IMR-90 (cell line): ENCODE data around the gene GRK5. TPM values are rescaled to one million over a fixed set of nuclear protein-coding genes. Genes with fewer than 3 reads are reported as not detected.

Experiments used
- ATAC-seq: fragments of 200-7000 bp; cut with Tn5 transposase; 2 replicates; pipeline ENCODE4 v1.9.1; 2020; ENCODE audit warnings: low read depth, mild to moderate bottlenecking, moderate library complexity
- BruUV-seq: library from RNA; stranded (reverse); fragments of 400-500 nt; replicated peaks from 2 replicates; lab custom pipeline; 2021; lab: Mats Ljungman, UMichigan
- CTCF ChIA-PET: fragments of 300-600 bp; formaldehyde crosslinking; extraction: SDS; loops from one replicate; lab custom pipeline; 2021; ENCODE audit warnings: antibody characterized with exemption; lab: Yijun Ruan, JAX
- POLR2A ChIA-PET: fragments of 300-600 bp; sonication (Branson Sonifier 250); formaldehyde crosslinking; loops from one replicate; lab custom pipeline; 2022; ENCODE audit warnings: antibody characterized with exemption; ENCODE audit not compliant: unreplicated experiment; lab: Charles Lee
- DNase-seq: peaks from one replicate; pipeline ENCODE4 v3.0.0; 2013
- H2AFZ ChIP-seq: replicated peaks from 2 replicates; pipeline ENCODE3; 2013; ENCODE audit warnings: low read length, mild to moderate bottlenecking; ENCODE audit not compliant: poor library complexity
- H2AK5ac ChIP-seq: 2 replicates; pipeline ENCODE4 v1.6.1; 2013; ENCODE audit warnings: low read depth, low read length, inconsistent platforms
- H2AK9ac ChIP-seq: replicated peaks from 2 replicates; pipeline ENCODE3; 2013; ENCODE audit warnings: mild to moderate bottlenecking, low read depth, low read length, moderate library complexity; ENCODE audit not compliant: poor library complexity
- H2BK120ac ChIP-seq: 2 replicates; pipeline ENCODE4 v1.6.1; 2013; ENCODE audit warnings: low read depth, low read length, inconsistent platforms
- H2BK15ac ChIP-seq: 3 replicates; pipeline ENCODE4 v1.6.1; 2013; ENCODE audit warnings: low read depth, low read length, inconsistent platforms
- H2BK20ac ChIP-seq: 2 replicates; pipeline ENCODE4 v1.6.1; 2013; ENCODE audit warnings: low read depth, mild to moderate bottlenecking, inconsistent platforms, low read length, moderate library complexity
- H2BK5ac ChIP-seq: 2 replicates; pipeline ENCODE4 v1.6.1; 2013; ENCODE audit warnings: mild to moderate bottlenecking, low read depth, low read length, inconsistent platforms; ENCODE audit not compliant: poor library complexity, severe bottlenecking
- H3K14ac ChIP-seq: replicated peaks from 2 replicates; pipeline ENCODE4 v1.6.1; 2013; ENCODE audit warnings: low read depth, low read length, inconsistent platforms
- H3K18ac ChIP-seq: 2 replicates; pipeline ENCODE4 v1.6.1; 2013; ENCODE audit warnings: low read depth, low read length, control low read depth
- H3K23ac ChIP-seq: 2 replicates; pipeline ENCODE4 v1.6.1; 2013; ENCODE audit warnings: low read depth, low read length, inconsistent platforms
- H3K27ac ChIP-seq: 2 replicates; pipeline ENCODE4 v1.5.1; 2013; ENCODE audit warnings: mild to moderate bottlenecking, control low read depth, low read length; ENCODE audit not compliant: insufficient read depth
- H3K27me3 ChIP-seq: 2 replicates; pipeline ENCODE4 v1.6.1; 2013; ENCODE audit warnings: low read length; ENCODE audit not compliant: control insufficient read depth, insufficient read depth
- H3K36me3 ChIP-seq: 2 replicates; pipeline ENCODE4 v1.6.1; 2013; ENCODE audit warnings: low read length, mixed read lengths; ENCODE audit not compliant: control insufficient read depth, insufficient read depth
- H3K4ac ChIP-seq: 2 replicates; pipeline ENCODE4 v1.6.1; 2013; ENCODE audit warnings: low read depth, low read length, inconsistent platforms
- H3K4me1 ChIP-seq: 2 replicates; pipeline ENCODE4 v1.6.1; 2013; ENCODE audit warnings: low read length, mixed read lengths; ENCODE audit not compliant: control insufficient read depth, insufficient read depth
- H3K4me2 ChIP-seq: 2 replicates; pipeline ENCODE4 v1.6.1; 2013; ENCODE audit warnings: low read depth, mild to moderate bottlenecking, control low read depth, low read length, moderate library complexity
- H3K4me3 ChIP-seq: 2 replicates; pipeline ENCODE4 v1.5.1; 2013; ENCODE audit warnings: low read depth, mild to moderate bottlenecking, control low read depth, low read length, moderate library complexity; ENCODE audit not compliant: insufficient read depth
- H3K56ac ChIP-seq: 2 replicates; pipeline ENCODE4 v1.6.1; 2013; ENCODE audit warnings: low read length, inconsistent platforms; ENCODE audit not compliant: insufficient read depth; ENCODE audit errors: extremely low read depth
- H3K79me1 ChIP-seq, 2 experiments: 2 replicates each; pipeline ENCODE4 v1.6.1; 2013; ENCODE audit warnings: low read length in 2 of 2, inconsistent platforms in 1 of 2, low read depth in 1 of 2
- H3K9ac ChIP-seq: 2 replicates; pipeline ENCODE4 v1.6.1; 2013; ENCODE audit warnings: low read depth, low read length, control low read depth
- H3K9me1 ChIP-seq: 2 replicates; pipeline ENCODE4 v1.6.1; 2013; ENCODE audit warnings: low read length, inconsistent platforms; ENCODE audit not compliant: insufficient read depth
- H3K9me3 ChIP-seq: 2 replicates; pipeline ENCODE4 v1.6.1; 2013; ENCODE audit warnings: low read length; ENCODE audit not compliant: control insufficient read depth, insufficient read depth
- H4K20me1 ChIP-seq: 2 replicates; pipeline ENCODE4 v1.6.1; 2013; ENCODE audit warnings: low read length, inconsistent platforms; ENCODE audit not compliant: insufficient read depth
- H4K5ac ChIP-seq: 2 replicates; pipeline ENCODE4 v1.6.1; 2013; ENCODE audit warnings: mild to moderate bottlenecking, low read depth, low read length, control low read depth
- H4K8ac ChIP-seq, 2 experiments: 2 replicates each; pipeline ENCODE4 v1.6.1; 2013; ENCODE audit warnings: low read depth in 2 of 2, low read length in 2 of 2, control low read depth in 1 of 2, inconsistent platforms in 1 of 2
- H4K91ac ChIP-seq: 2 replicates; pipeline ENCODE4 v1.6.1; 2013; ENCODE audit warnings: low read depth, low read length, inconsistent platforms; ENCODE audit not compliant: insufficient read depth
- BHLHE40 ChIP-seq: fragments of 150-350 bp; IDR thresholded peaks from 2 replicates; pipeline ENCODE4 v1.6.1; 2016; ENCODE audit warnings: mild to moderate bottlenecking, low read depth, low read length
- CEBPB ChIP-seq: IDR thresholded peaks from 2 replicates; pipeline ENCODE4 v1.6.1; 2012; ENCODE audit warnings: low read depth, low read length, improper control_type of control experiment
- CHD1 ChIP-seq: IDR thresholded peaks from 2 replicates; pipeline ENCODE4 v1.6.1; 2012; ENCODE audit warnings: low read depth, low read length, improper control_type of control experiment
- CTCF ChIP-seq: conservative IDR thresholded peaks from 2 replicates; pipeline ENCODE4 v1.5.1; 2012; ENCODE audit warnings: mild to moderate bottlenecking, low read depth, low read length, improper control_type of control experiment
- ELK1 ChIP-seq: fragments of 150-350 bp; IDR thresholded peaks from 2 replicates; pipeline ENCODE4 v1.6.1; 2016; ENCODE audit warnings: low read depth, mild to moderate bottlenecking, low read length, moderate library complexity, borderline replicate concordance
- FOS ChIP-seq: fragments of 150-350 bp; IDR thresholded peaks from 2 replicates; pipeline ENCODE4 v1.6.1; 2016; ENCODE audit warnings: low read depth, low read length
- MAFK ChIP-seq: IDR thresholded peaks from 2 replicates; pipeline ENCODE4 v1.6.1; 2012; ENCODE audit warnings: low read depth, low read length, improper control_type of control experiment
- MAZ ChIP-seq: IDR thresholded peaks from 2 replicates; pipeline ENCODE4 v1.6.1; 2012; ENCODE audit warnings: low read depth, mild to moderate bottlenecking, low read length, improper control_type of control experiment, moderate library complexity, borderline replicate concordance
- MXI1 ChIP-seq: IDR thresholded peaks from 2 replicates; pipeline ENCODE4 v1.6.1; 2012; ENCODE audit warnings: low read depth, mild to moderate bottlenecking, low read length, moderate library complexity, borderline replicate concordance
- NFE2L2 ChIP-seq: fragments of 150-350 bp; IDR thresholded peaks from 2 replicates; pipeline ENCODE4 v1.6.1; 2016; ENCODE audit warnings: low read depth, mild to moderate bottlenecking, low read length
- POLR2A ChIP-seq: IDR thresholded peaks from 2 replicates; pipeline ENCODE4 v1.6.1; 2012; ENCODE audit warnings: mild to moderate bottlenecking, low read depth, low read length
- RAD21 ChIP-seq: IDR thresholded peaks from 2 replicates; pipeline ENCODE4 v1.6.1; 2012; ENCODE audit warnings: low read length, improper control_type of control experiment
- RCOR1 ChIP-seq: IDR thresholded peaks from 2 replicates; pipeline ENCODE4 v1.6.1; 2012; ENCODE audit warnings: mild to moderate bottlenecking, low read length, improper control_type of control experiment; ENCODE audit not compliant: insufficient replicate concordance
- RFX5 ChIP-seq: IDR thresholded peaks from 2 replicates; pipeline ENCODE4 v1.8.0; 2012; ENCODE audit warnings: low read depth, mild to moderate bottlenecking, low read length, moderate library complexity
- SMC3 ChIP-seq: fragments of 150-350 bp; IDR thresholded peaks from 2 replicates; pipeline ENCODE4 v1.6.1; 2016; ENCODE audit warnings: low read depth, mild to moderate bottlenecking, antibody characterized with exemption, low read length, moderate library complexity
- USF2 ChIP-seq: fragments of 150-350 bp; IDR thresholded peaks from 2 replicates; pipeline ENCODE4 v1.6.1; 2017; ENCODE audit warnings: mild to moderate bottlenecking, antibody characterized with exemption, low read length, low read depth
- WGBS, 2 experiments: methylation state at CpG; one replicate each; pipeline versions ENCODE4 v1.1.5 to v1.1.7; 2013; ENCODE audit warnings: missing lambda C conversion rate in 2 of 2; ENCODE audit not compliant: insufficient read length in 1 of 2; ENCODE audit errors: extremely low coverage in 2 of 2; 5-methylcytosine and 5-hydroxymethylcytosine counted together
- dilution Hi-C: fragments of 300-500 bp; cut with HindIII; formaldehyde crosslinking; loops from one replicate; pipeline ENCODE4 v1.14.3; 2018; ENCODE audit warnings: low sequenced_read_pairs; ENCODE audit not compliant: unreplicated experiment
- in situ Hi-C: fragments of 300-500 bp; cut with MboI; formaldehyde crosslinking; loops from 3 replicates; pipeline ENCODE4 v1.14.3; 2019; ENCODE audit warnings: low sequenced_read_pairs, inconsistent platforms, mixed read lengths
- intact Hi-C: fragments of 100-400 bp; cut with micrococcal nuclease; formaldehyde crosslinking; loops from 2 replicates; pipeline ENCODE4 v1.10.0; 2022
- polyA plus RNA-seq, 3 experiments: library from polyadenylated mRNA; depleted of rRNA; stranded (reverse); fragments of >200 nt; gene quantifications; 2 replicates each; pipeline ENCODE4 v1.2.3, GENCODE V29; 2012; ENCODE audit warnings: low replicate concordance in 1 of 3
- total RNA-seq: library from RNA; depleted of rRNA; stranded (reverse); fragments of >200 nt; gene quantifications from 2 replicates; pipeline ENCODE4 v1.2.3, GENCODE V29; 2012

GRK5 gene
- total and polyA plus RNA-seq, 2 of the 4 experiments (the other 2 are of a cell fraction) = 12.9 to 16.3 TPM

GRCh38 chr10:119284679-119285096 is 77.3 kb downstream of the GRK5 start:
- no TSS peak for BruUV-seq
- Histone ChIP-seq H3K18ac (no peak overlapping the region), H4K8ac (no peak overlapping the region), H2BK20ac (no peak overlapping the region), H3K4me2 (no peak overlapping the region; the same call in 1 of the 2 replicates), H3K9ac (no peak overlapping the region; the same call in 1 of the 2 replicates), H3K79me1 (peaks cover 45 to 94% of the 10 kb centered on the region in 2 experiments), H3K27me3 (no peaks in the 10 kb centered on the region), H2AK5ac (peak overlapping the region; percentile 48), H3K9me3 (no peaks in the 10 kb centered on the region), H4K5ac (no peak overlapping the region), H3K4me1 (peaks cover 53% of the 10 kb centered on the region), H3K4ac (0 out of 2 replicates have a peak overlapping the region, but pooled peaks have one; percentile 24), H2BK15ac (no peak overlapping the region), H2BK5ac (no peak overlapping the region), H3K14ac (0 out of 2 replicates have a peak overlapping the region, but pooled peaks have one; percentile 24), H3K27ac (no peak overlapping the region), H4K91ac (no peak overlapping the region), H2AK9ac (no peak overlapping the region), H3K4me3 (no peak overlapping the region), H2AFZ (no peak overlapping the region), H3K23ac (no peak overlapping the region), H2BK120ac (no peak overlapping the region), H3K56ac (no peak overlapping the region), H3K36me3 (peaks cover 24% of the 10 kb centered on the region; the same call in 1 of the 2 replicates), H4K20me1 (peaks cover 93% of the 10 kb centered on the region), H3K9me1 (peaks cover 52% of the 10 kb centered on the region)
- dilution Hi-C loops (no loop called here), in situ Hi-C loops (no loop called here), intact Hi-C loops (no loop called here)
- TF ChIP-seq MAZ (no peak), POLR2A (no peak), CEBPB (no peak), RAD21 (no peak), MAFK (no peak), ELK1 (no peak), FOS (no peak), NFE2L2 (no peak), SMC3 (no peak), BHLHE40 (no peak), RCOR1 (no peak), USF2 (no peak), RFX5 (no peak), CTCF (no peak), CHD1 (no peak), MXI1 (no peak)
- ATAC-seq = no peak
- no peak for DNase-seq
- POLR2A ChIA-PET = no interaction called here
- WGBS, 2 experiments = 80% methylated on average over 1 of the region's 7 CpGs; no CpG with 5 or more reads in 1 of the 2 experiments
- CTCF ChIA-PET = no interaction called here
